Activated T-cell treated with anti-CD3 and anti-CD28 coated beads for 4 hours (primary cell): ENCODE results near the gene ARHGEF37.

Experiments
- DNase-seq: peaks from one replicate; pipeline ENCODE4 v3.0.0-alpha.2; 2020

ARHGEF37 gene

GRCh38 chr5:149677731-149678130 lies 96.4 kb downstream of the ARHGEF37 start:
- no peak for DNase-seq

GRCh38 chr5:149679876-149680809 lies 98.8 kb downstream of the ARHGEF37 start:
- DNase-seq, result no peak

- no peak for DNase-seq
These were observed 99.5 kb downstream of the ARHGEF37 start for GRCh38 chr5:149680810-149681221.

- no peak for DNase-seq
These were observed 100.0 kb downstream of the ARHGEF37 start for GRCh38 chr5:149681252-149681651.

- no peak for DNase-seq
These were observed 100.6 kb downstream of the ARHGEF37 start for GRCh38 chr5:149681922-149682321.

GRCh38 chr5:149682532-149683075 lies 101.3 kb downstream of the ARHGEF37 start:
- no peak for DNase-seq

- no peak for DNase-seq
These were observed 102.7 kb downstream of the ARHGEF37 start for GRCh38 chr5:149683964-149684363.

- DNase-seq, result no peak
These were observed 103.1 kb downstream of the ARHGEF37 start for GRCh38 chr5:149684371-149684770.
